Coronary artery (tissue), 2 donors: ENCODE data around the gene TGM5.

Experiments
- DNase-seq: peaks from one replicate; pipeline ENCODE4 v3.0.0-alpha.2; 2017; ENCODE audit warnings: low spot score
- H3K27ac ChIP-seq, 2 donors: fragments of 200-600 bp; sonication (generic); one replicate each; pipeline ENCODE4 v1.5.1; 2016 to 2019
- H3K4me3 ChIP-seq: fragments of 200-600 bp; sonication (generic); 2 replicates; pipeline ENCODE4 v1.5.1; 2016; ENCODE audit warnings: mild to moderate bottlenecking, moderate library complexity
- TF ChIP-seq, protein P1 (sequence below): fragments of 200-600 bp; sonication (generic); IDR thresholded peaks from one replicate; pipeline ENCODE4 v1.5.1; 2019; ENCODE audit warnings: antibody characterized with exemption

The TGM5 gene

DNA sequence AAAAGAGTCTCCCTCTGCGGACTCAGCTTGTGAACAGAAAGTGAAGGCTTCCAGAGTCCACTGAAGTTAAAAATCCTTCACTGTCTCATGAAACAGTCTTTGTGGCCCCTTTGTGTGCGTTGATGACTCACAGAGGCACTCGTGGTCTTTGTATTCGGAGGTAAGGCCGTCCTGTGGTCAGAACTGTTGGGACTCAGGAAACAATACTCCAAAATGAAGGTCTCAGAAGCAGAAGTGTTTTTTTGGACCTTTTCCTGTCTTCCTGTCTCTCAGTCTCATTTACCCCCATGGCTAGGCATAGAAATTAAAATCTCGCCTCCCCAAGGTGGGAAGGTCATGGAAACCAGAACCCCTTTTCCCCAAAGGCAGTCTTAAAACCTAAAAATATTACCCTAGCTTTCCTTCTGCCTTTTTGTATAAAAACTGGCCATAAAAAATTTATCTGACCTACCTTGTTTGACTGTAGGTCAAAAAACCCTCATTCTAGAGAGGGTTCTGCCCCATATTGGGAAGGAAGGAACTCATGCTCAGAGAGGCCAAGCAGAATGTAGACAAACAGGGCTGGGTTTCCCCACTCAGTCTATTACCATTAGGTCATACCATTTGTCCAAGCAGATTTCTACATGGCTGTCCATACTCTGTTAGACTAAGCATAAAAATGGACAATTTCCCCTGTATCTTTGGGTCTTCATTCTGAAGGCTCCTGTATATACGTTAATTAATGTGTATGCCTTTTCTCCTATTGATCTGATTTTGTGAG is 26.8 kb downstream of the TGM5 start:
- peak; percentile 8 for DNase-seq
- Histone ChIP-seq H3K4me3 (no peak overlapping the region), H3K27ac (no peak overlapping the region)
- TF ChIP-seq, protein P1, sequence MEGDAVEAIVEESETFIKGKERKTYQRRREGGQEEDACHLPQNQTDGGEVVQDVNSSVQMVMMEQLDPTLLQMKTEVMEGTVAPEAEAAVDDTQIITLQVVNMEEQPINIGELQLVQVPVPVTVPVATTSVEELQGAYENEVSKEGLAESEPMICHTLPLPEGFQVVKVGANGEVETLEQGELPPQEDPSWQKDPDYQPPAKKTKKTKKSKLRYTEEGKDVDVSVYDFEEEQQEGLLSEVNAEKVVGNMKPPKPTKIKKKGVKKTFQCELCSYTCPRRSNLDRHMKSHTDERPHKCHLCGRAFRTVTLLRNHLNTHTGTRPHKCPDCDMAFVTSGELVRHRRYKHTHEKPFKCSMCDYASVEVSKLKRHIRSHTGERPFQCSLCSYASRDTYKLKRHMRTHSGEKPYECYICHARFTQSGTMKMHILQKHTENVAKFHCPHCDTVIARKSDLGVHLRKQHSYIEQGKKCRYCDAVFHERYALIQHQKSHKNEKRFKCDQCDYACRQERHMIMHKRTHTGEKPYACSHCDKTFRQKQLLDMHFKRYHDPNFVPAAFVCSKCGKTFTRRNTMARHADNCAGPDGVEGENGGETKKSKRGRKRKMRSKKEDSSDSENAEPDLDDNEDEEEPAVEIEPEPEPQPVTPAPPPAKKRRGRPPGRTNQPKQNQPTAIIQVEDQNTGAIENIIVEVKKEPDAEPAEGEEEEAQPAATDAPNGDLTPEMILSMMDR: no peak

DNA sequence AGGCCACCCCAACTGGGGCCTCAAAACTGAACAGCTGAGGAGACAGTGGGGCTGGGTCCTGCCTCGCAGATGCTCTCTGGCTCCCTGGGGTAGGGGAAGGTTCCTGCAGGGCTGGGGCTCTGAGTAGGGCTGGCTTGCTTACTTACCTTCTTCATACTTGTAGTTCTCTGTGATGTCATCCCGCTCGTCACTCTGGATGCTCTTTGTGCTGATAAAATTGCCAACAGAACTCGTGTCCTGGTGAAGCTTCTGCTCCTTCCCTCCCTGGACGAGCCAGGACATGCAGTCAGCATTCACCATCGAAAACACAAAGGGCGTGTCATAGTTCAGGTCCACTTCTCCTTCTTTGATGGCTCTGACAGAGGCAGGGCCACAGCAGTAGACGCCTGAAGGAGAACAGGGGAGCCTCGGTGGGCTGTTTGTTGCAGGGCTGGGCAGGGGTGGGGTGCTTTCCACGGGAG is 28.0 kb downstream of the TGM5 start:
- TF ChIP-seq, protein P1: no peak
- no peak overlapping the region for H3K4me3 ChIP-seq
- no peak overlapping the region for H3K27ac ChIP-seq
- peak; percentile 59 for DNase-seq

DNA sequence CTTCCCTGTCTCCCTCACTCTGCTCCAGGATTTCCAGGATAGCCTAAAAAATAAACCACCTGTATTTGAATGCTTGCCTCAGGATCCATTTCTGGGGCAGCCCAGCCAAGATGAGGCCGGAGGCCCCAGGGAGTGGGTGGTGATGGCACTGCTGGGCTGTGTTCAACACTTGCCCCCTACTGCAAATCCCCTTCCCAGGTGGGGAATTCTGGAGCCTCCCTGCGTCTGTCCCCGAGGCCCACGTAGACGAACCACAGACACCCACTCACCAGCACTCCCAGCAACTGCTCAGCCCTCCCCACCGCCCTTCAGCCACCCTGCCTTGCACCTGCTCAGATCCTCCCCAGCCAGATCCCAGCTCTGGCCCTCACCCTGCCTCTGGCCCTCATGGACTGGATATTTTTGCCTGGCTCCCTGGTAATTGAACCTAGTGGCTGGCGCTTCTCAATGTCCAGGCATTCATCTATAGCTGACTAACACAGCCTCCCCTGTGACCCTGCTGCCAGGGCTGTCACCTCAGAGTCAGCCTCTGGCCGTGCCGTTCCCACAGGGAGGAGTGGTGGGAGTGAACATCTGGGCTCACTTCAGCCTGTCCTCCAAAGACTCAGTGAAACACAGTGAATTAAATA is 28.8 kb downstream of the TGM5 start:
- H3K4me3 ChIP-seq: no peak overlapping the region
- no peak overlapping the region for H3K27ac ChIP-seq
- no peak for DNase-seq
- TF ChIP-seq, protein P1: no peak

DNA sequence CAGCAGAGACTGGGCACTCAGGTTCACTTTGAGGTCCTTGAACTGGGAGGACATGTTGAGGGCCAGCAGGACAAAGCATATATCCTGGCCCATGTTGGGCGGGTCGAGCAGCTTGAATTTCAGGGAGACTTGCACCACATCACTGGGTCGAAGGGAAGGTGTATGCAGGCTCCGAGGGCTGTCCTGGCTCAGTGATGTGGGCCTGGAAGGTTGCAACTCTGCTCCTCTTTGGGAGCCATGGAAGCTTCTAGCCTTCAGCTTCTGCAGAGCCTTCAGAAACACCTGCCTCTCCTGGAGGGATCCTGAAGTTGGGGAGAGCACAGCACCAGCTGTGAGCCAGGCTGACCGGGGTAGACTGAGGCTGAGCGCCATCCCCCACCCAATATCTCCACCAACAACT is 31.2 kb downstream of the TGM5 start:
- no peak for DNase-seq
- TF ChIP-seq, protein P1: no peak
- H3K27ac ChIP-seq: no peak overlapping the region
- no peak overlapping the region for H3K4me3 ChIP-seq

DNA sequence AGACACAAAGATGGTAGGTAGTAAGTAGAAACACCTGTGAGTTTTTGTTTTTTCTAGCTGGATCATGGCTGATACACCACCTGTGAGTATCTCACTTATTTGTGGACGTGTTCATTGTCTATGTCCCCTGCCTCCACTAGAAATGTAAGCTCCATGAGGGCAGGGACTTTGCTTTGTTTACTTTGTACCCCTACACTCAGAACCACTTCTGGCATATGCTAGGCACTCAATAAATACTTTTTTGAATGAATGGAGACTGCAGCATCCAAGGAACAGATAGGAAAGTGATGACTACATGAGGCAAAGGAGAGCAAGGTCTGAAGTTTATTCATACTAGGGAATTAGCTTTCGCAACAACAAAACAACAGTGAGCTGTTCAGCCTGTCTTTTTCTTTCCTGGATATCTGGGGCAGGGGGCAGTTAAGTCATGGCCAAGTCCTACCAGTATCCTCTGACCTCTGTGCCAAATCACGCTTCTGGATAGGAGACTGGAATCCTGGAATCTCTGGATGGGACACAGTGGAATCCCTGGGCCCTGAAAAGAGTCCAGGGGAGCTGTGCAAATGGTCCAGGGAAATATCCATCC is 34.3 kb downstream of the TGM5 start:
- no peak overlapping the region for H3K4me3 ChIP-seq
- no peak overlapping the region for H3K27ac ChIP-seq
- DNase-seq: no peak
- TF ChIP-seq, protein P1: no peak

DNA sequence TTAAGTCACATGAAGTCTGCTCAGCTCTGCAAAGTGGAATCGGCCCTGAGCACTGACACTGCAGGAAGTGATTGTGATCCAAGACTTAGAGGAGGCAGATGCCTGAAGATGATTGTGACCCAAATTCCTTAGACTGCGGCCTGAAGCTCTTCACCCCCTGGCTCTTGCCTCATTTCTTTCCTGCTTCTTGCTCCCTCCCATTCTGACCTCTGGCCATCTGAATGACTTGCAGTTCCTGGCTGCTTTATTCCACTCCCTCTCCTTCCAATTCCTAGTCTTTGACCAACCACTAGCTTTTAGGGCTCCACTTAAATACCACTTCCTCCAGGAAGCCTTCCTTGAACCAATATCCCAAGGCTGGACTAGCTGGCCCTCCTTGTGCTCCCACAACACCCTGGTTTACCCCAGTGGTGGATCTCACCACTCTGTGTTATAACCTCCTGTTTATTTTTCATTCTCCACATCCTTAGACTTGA is 36.0 kb downstream of the TGM5 start:
- DNase-seq: no peak
- H3K27ac ChIP-seq: peak overlapping the region in 1 of 2 donors; percentile 74
- no peak overlapping the region for H3K4me3 ChIP-seq
- TF ChIP-seq, protein P1: no peak
